OCI-LY1 (cell line): ENCODE results near the gene RASAL2.

Source experiments
- CTCF ChIP-seq: fragments of 200-600 bp; sonication (generic), shearing (Covaris generic); IDR thresholded peaks from 2 replicates; pipeline ENCODE4 v1.5.1; 2017; ENCODE audit warnings: mild to moderate bottlenecking, antibody characterized with exemption, low read length, moderate library complexity, mixed read lengths
- EZH2 ChIP-seq: fragments of 200-600 bp; sonication (generic), shearing (Covaris generic); IDR thresholded peaks from 2 replicates; pipeline ENCODE4 v1.8.0; 2017; ENCODE audit warnings: borderline replicate concordance, mixed run types, mild to moderate bottlenecking, antibody characterized with exemption, low read length, moderate library complexity, mixed read lengths

GRCh38 chr1:178075333-178075732, 18.6 kb upstream of the RASAL2 start:
- TF ChIP-seq CTCF (no peak), EZH2 (no peak)
